Measurements from ENCODE around the gene PAH. TPM values are rescaled to one million over a fixed set of nuclear protein-coding genes. Genes with fewer than 3 reads are reported as not detected.

Gene PAH
- polyA plus RNA-seq, 1 of the 3 experiments (the other 2 are of a cell fraction): not detected

DNA sequence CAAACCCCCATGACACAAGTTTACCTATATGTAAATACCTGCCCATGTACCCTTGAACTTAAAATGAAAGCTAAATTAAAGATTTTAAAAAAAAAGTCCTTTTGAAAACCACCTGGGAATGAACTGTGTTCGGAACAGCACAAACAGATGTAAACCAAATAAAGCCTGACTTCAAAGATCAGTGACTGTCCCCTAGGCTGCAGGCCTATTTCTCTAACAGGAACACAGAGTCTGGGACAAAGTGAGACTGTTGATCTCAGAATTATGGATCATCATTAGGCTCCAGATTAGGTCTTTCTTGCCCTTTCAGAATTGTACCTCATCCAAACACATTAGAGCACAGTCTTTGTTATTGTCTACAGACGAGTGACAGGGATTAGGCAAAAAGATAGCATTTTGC lies 54.6 kb downstream of the PAH start:
- H3K27me3 ChIP-seq (ENCODE audit: insufficient read depth): no peaks in the 10 kb centered on the region
- no peaks in the 10 kb centered on the region for H3K9me3 ChIP-seq
- ChIA-PET CTCF (interaction anchor here (1.4 kb wide), 1 partner anchor 685 kb away, joined by 3 read pairs; no protein-coding TSS in a partner anchor), POLR2A (no interaction called here)
- no peak overlapping the region for H3K4me3 ChIP-seq (ENCODE audit: low read depth in 2 of 2, low read length in 1 of 2)
- WGBS (ENCODE audit: low lambda C conversion rate): 3% methylated on average over 2 of the region's 2 CpGs
- no peak for DNase-seq
- H2AFZ ChIP-seq (ENCODE audit: low read depth): no peak overlapping the region
- H3K4me2 ChIP-seq: no peak overlapping the region
- H3K9ac ChIP-seq: no peak overlapping the region
- H3K79me2 ChIP-seq (ENCODE audit: insufficient read depth): no peaks in the 10 kb centered on the region
- no peaks in the 10 kb centered on the region for H3K36me3 ChIP-seq (replicated peaks in 1 of 2; ENCODE audit: control insufficient read depth in 1 of 2, insufficient read depth in 2 of 2, low read length in 1 of 2)
- no peaks in the 10 kb centered on the region for H4K20me1 ChIP-seq (ENCODE audit: insufficient read depth)
- TF ChIP-seq, protein P1, sequence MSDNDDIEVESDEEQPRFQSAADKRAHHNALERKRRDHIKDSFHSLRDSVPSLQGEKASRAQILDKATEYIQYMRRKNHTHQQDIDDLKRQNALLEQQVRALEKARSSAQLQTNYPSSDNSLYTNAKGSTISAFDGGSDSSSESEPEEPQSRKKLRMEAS (IDR thresholded peaks at IDR 0.05; ENCODE audit: low read depth): no peak
- no peak for TF ChIP-seq GATA2 (CRISPR knock-in tag; IDR thresholded peaks at IDR 0.05)
- H3K27ac ChIP-seq (ENCODE audit: low read depth in 2 of 2, low read length in 1 of 2): no peak overlapping the region
- H3K9me2 ChIP-seq: no peaks in the 10 kb centered on the region
- no peaks in the 10 kb centered on the region for H3K4me1 ChIP-seq (ENCODE audit: control insufficient read depth in 1 of 2, insufficient read depth in 2 of 2, low read depth in 1 of 2, low read length in 1 of 2)
- no peaks in the 10 kb centered on the region for H3F3A ChIP-seq (replicated peaks; ENCODE audit: insufficient read depth)

DNA sequence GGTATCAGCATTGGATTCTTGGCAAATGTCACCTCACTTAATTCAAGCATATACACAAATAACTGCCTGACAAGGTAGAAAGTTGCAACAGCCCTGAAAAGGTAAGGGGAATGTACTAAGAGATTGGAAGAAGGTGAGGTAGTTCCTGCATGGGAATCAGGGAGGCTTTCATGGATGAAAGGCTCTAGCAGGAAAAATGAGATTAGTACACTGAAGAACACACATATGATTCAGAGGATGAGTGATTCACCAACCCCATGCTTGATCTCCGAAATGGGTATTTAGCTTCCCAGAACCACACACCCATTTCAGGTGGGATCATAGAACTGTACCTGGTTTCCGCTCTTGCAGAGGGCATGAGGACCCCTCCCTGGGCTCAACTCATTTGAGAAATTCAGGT lies 65.8 kb downstream of the PAH start:
- CTCF ChIA-PET: no interaction called here
- no peak overlapping the region for H3K4me2 ChIP-seq
- 0% methylated on average over 2 of the region's 2 CpGs for WGBS (ENCODE audit: low lambda C conversion rate)

More for the DNA sequence above, 65.8 kb downstream of the PAH start:
- POLR2A ChIA-PET: no interaction called here
- H3K4me3 ChIP-seq (ENCODE audit: low read depth in 2 of 2, low read length in 1 of 2): no peak overlapping the region
- no peaks in the 10 kb centered on the region for H3K36me3 ChIP-seq (replicated peaks in 1 of 2; ENCODE audit: control insufficient read depth in 1 of 2, insufficient read depth in 2 of 2, low read length in 1 of 2)
- no peaks in the 10 kb centered on the region for H3K79me2 ChIP-seq (ENCODE audit: insufficient read depth)
- no peaks in the 10 kb centered on the region for H4K20me1 ChIP-seq (ENCODE audit: insufficient read depth)
- H3K27me3 ChIP-seq (ENCODE audit: insufficient read depth): no peaks in the 10 kb centered on the region
- H3K27ac ChIP-seq (ENCODE audit: low read depth in 2 of 2, low read length in 1 of 2): no peak overlapping the region
- DNase-seq: no peak
- no peak overlapping the region for H2AFZ ChIP-seq (ENCODE audit: low read depth)
- no peak overlapping the region for H3K9ac ChIP-seq
- no peaks in the 10 kb centered on the region for H3F3A ChIP-seq (replicated peaks; ENCODE audit: insufficient read depth)
- H3K4me1 ChIP-seq (ENCODE audit: control insufficient read depth in 1 of 2, insufficient read depth in 2 of 2, low read depth in 1 of 2, low read length in 1 of 2): no peaks in the 10 kb centered on the region
- TF ChIP-seq, protein P1 (IDR thresholded peaks at IDR 0.05; ENCODE audit: low read depth): no peak
- TF ChIP-seq TEAD4 (IDR thresholded peaks at IDR 0.05; ENCODE audit: borderline replicate concordance, insufficient read depth) (no peak), NFIC (IDR thresholded peaks at IDR 0.05; ENCODE audit: borderline replicate concordance) (no peak), TAF1 (IDR thresholded peaks at IDR 0.05; ENCODE audit: borderline replicate concordance, low read depth, low read length) (no peak), FOSL2 (IDR thresholded peaks at IDR 0.05; ENCODE audit: borderline replicate concordance, low read depth) (no peak)
- TF ChIP-seq, protein P2, sequence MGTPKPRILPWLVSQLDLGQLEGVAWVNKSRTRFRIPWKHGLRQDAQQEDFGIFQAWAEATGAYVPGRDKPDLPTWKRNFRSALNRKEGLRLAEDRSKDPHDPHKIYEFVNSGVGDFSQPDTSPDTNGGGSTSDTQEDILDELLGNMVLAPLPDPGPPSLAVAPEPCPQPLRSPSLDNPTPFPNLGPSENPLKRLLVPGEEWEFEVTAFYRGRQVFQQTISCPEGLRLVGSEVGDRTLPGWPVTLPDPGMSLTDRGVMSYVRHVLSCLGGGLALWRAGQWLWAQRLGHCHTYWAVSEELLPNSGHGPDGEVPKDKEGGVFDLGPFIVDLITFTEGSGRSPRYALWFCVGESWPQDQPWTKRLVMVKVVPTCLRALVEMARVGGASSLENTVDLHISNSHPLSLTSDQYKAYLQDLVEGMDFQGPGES (IDR thresholded peaks at IDR 0.05; ENCODE audit: low read depth, low read length): no peak
- TF ChIP-seq, protein P3, sequence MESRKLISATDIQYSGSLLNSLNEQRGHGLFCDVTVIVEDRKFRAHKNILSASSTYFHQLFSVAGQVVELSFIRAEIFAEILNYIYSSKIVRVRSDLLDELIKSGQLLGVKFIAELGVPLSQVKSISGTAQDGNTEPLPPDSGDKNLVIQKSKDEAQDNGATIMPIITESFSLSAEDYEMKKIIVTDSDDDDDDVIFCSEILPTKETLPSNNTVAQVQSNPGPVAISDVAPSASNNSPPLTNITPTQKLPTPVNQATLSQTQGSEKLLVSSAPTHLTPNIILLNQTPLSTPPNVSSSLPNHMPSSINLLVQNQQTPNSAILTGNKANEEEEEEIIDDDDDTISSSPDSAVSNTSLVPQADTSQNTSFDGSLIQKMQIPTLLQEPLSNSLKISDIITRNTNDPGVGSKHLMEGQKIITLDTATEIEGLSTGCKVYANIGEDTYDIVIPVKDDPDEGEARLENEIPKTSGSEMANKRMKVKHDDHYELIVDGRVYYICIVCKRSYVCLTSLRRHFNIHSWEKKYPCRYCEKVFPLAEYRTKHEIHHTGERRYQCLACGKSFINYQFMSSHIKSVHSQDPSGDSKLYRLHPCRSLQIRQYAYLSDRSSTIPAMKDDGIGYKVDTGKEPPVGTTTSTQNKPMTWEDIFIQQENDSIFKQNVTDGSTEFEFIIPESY (IDR thresholded peaks at IDR 0.05; ENCODE audit: borderline replicate concordance, low read depth): no peak
- TF ChIP-seq, protein P4, sequence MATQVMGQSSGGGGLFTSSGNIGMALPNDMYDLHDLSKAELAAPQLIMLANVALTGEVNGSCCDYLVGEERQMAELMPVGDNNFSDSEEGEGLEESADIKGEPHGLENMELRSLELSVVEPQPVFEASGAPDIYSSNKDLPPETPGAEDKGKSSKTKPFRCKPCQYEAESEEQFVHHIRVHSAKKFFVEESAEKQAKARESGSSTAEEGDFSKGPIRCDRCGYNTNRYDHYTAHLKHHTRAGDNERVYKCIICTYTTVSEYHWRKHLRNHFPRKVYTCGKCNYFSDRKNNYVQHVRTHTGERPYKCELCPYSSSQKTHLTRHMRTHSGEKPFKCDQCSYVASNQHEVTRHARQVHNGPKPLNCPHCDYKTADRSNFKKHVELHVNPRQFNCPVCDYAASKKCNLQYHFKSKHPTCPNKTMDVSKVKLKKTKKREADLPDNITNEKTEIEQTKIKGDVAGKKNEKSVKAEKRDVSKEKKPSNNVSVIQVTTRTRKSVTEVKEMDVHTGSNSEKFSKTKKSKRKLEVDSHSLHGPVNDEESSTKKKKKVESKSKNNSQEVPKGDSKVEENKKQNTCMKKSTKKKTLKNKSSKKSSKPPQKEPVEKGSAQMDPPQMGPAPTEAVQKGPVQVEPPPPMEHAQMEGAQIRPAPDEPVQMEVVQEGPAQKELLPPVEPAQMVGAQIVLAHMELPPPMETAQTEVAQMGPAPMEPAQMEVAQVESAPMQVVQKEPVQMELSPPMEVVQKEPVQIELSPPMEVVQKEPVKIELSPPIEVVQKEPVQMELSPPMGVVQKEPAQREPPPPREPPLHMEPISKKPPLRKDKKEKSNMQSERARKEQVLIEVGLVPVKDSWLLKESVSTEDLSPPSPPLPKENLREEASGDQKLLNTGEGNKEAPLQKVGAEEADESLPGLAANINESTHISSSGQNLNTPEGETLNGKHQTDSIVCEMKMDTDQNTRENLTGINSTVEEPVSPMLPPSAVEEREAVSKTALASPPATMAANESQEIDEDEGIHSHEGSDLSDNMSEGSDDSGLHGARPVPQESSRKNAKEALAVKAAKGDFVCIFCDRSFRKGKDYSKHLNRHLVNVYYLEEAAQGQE (IDR thresholded peaks at IDR 0.05; ENCODE audit: low read depth, low read length): no peak
- no peaks in the 10 kb centered on the region for H3K9me3 ChIP-seq
- no peaks in the 10 kb centered on the region for H3K9me2 ChIP-seq

Measured in SK-N-SH (cell line).